ENCODE measurements around the gene ADGRA1.

DNA sequence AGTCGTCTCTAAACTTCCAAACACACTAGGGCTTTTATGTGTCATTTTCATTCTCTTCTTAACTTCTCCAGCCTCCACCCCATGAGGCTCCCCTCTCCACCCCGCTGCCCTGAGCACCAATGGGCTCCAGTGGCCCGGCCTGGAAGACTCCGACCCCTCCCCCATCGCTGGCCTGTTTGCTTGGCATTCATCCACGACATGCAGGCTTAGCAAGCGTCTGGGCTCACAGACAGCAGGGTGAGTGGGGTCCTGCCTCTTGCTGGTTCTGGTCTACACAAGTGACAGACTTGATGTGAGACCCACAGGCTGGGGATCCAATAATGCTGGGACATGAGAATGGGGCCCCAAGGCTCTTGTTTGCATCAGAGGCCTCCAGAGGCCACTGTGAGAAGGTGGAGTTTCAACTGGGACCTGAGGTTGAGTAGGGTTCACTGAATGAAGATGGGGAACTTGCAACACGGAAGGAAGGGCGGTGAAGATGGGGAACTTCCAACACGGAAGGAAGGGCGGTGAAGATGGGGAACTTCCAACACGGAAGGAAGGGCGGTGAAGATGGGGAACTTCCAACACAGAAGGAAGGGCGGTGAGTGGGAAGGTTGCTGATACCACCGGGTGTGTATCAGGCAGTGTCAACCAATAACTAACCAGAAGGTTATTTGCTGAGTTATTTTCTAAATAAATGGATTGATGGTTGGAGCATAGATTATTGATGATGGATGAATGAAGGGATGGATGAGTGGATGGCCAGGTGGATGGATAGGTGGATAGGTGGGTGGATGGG, 86.3 kb downstream of the ADGRA1 start:
- TF ChIP-seq, protein P1, sequence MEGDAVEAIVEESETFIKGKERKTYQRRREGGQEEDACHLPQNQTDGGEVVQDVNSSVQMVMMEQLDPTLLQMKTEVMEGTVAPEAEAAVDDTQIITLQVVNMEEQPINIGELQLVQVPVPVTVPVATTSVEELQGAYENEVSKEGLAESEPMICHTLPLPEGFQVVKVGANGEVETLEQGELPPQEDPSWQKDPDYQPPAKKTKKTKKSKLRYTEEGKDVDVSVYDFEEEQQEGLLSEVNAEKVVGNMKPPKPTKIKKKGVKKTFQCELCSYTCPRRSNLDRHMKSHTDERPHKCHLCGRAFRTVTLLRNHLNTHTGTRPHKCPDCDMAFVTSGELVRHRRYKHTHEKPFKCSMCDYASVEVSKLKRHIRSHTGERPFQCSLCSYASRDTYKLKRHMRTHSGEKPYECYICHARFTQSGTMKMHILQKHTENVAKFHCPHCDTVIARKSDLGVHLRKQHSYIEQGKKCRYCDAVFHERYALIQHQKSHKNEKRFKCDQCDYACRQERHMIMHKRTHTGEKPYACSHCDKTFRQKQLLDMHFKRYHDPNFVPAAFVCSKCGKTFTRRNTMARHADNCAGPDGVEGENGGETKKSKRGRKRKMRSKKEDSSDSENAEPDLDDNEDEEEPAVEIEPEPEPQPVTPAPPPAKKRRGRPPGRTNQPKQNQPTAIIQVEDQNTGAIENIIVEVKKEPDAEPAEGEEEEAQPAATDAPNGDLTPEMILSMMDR (IDR thresholded peaks at IDR 0.05): no peak
- TF ChIP-seq EP300 (IDR thresholded peaks at IDR 0.05) (no peak), POLR2A (IDR thresholded peaks at IDR 0.05) (no peak), POLR2AphosphoS5 (IDR thresholded peaks at IDR 0.05) (no peak)

Measured in sigmoid colon (tissue), 4 donors.